H9 (cell line): ENCODE measurements around the gene DAPL1. TPM values are rescaled to one million over a fixed set of nuclear protein-coding genes. Genes with fewer than 3 reads are reported as not detected.

Experiments
- DNase-seq: peaks from one replicate; pipeline ENCODE4 v3.0.0-alpha.2; 2017
- H2AFZ ChIP-seq: one replicate; pipeline ENCODE4 v1.6.1; 2013; ENCODE audit warnings: mild to moderate bottlenecking, low read length, control low read depth, moderate library complexity
- H2AK5ac ChIP-seq: 2 replicates; pipeline ENCODE4 v1.6.1; 2013; ENCODE audit warnings: low read length, control low read depth, mixed read lengths; ENCODE audit not compliant: insufficient read length
- H2BK120ac ChIP-seq: one replicate; pipeline ENCODE4 v1.6.1; 2013; ENCODE audit warnings: low read depth, mild to moderate bottlenecking, low read length, control low read depth, inconsistent platforms; ENCODE audit not compliant: poor library complexity, severe bottlenecking
- H2BK12ac ChIP-seq: 2 replicates; pipeline ENCODE4 v1.6.1; 2013; ENCODE audit warnings: low read length, control low read depth, mixed read lengths, low read depth; ENCODE audit not compliant: insufficient read length
- H2BK15ac ChIP-seq: 2 replicates; pipeline ENCODE4 v1.6.1; 2013; ENCODE audit warnings: low read depth, low read length, control low read depth
- H2BK20ac ChIP-seq: one replicate; pipeline ENCODE4 v1.6.1; 2013; ENCODE audit warnings: low read depth, mild to moderate bottlenecking, low read length, control low read depth, inconsistent platforms; ENCODE audit not compliant: poor library complexity, severe bottlenecking
- H2BK5ac ChIP-seq: 2 replicates; pipeline ENCODE4 v1.6.1; 2013; ENCODE audit warnings: low read length, control low read depth, mixed read lengths; ENCODE audit not compliant: insufficient read length
- H3K14ac ChIP-seq: 2 replicates; pipeline ENCODE4 v1.6.1; 2013; ENCODE audit warnings: low read length, control low read depth; ENCODE audit not compliant: insufficient read depth
- H3K18ac ChIP-seq: 2 replicates; pipeline ENCODE4 v1.6.1; 2013; ENCODE audit warnings: low read depth, mild to moderate bottlenecking, mixed read lengths, low read length, control low read depth; ENCODE audit not compliant: insufficient read length
- H3K23ac ChIP-seq: 2 replicates; pipeline ENCODE4 v1.6.1; 2013; ENCODE audit warnings: low read length, control low read depth, mixed read lengths, low read depth; ENCODE audit not compliant: insufficient read length
- H3K23me2 ChIP-seq: 2 replicates; pipeline ENCODE4 v1.6.1; 2013; ENCODE audit warnings: low read depth, mild to moderate bottlenecking, mixed read lengths, low read length, control low read depth; ENCODE audit not compliant: insufficient read length, poor library complexity, severe bottlenecking
- H3K27ac ChIP-seq: 2 replicates; pipeline ENCODE4 v1.5.1; 2013; ENCODE audit warnings: low read length, control low read depth, mixed read lengths, low read depth; ENCODE audit not compliant: insufficient read length
- H3K27me3 ChIP-seq: 2 replicates; pipeline ENCODE4 v1.6.1; 2013; ENCODE audit warnings: low read length, control low read depth, inconsistent platforms; ENCODE audit not compliant: insufficient read depth
- H3K4ac ChIP-seq: 2 replicates; pipeline ENCODE4 v1.6.1; 2013; ENCODE audit warnings: low read depth, mild to moderate bottlenecking, control low read depth, inconsistent platforms, low read length, moderate library complexity
- H3K4me1 ChIP-seq: 2 replicates; pipeline ENCODE4 v1.6.1; 2013; ENCODE audit warnings: low read length, control low read depth, inconsistent platforms; ENCODE audit not compliant: insufficient read depth
- H3K4me2 ChIP-seq: 2 replicates; pipeline ENCODE4 v1.6.1; 2013; ENCODE audit warnings: low read length, control low read depth, mixed read lengths; ENCODE audit not compliant: insufficient read length, insufficient read depth
- H3K56ac ChIP-seq: 2 replicates; pipeline ENCODE4 v1.6.1; 2013; ENCODE audit warnings: low read depth, mild to moderate bottlenecking, mixed read lengths, low read length, control low read depth; ENCODE audit not compliant: insufficient read length
- H3K79me1 ChIP-seq: 2 replicates; pipeline ENCODE4 v1.6.1; 2013; ENCODE audit warnings: low read depth, mild to moderate bottlenecking, moderate library complexity, low read length, control low read depth, inconsistent platforms; ENCODE audit not compliant: insufficient read depth, poor library complexity, severe bottlenecking
- H3K79me2 ChIP-seq: 2 replicates; pipeline ENCODE4 v1.6.1; 2013; ENCODE audit warnings: low read length, control low read depth, inconsistent platforms; ENCODE audit not compliant: insufficient read depth
- H3K9ac ChIP-seq: 2 replicates; pipeline ENCODE4 v1.6.1; 2013; ENCODE audit warnings: low read length, control low read depth, mixed read lengths; ENCODE audit not compliant: insufficient read length; ENCODE audit errors: extremely low read depth
- H3K9me3 ChIP-seq: one replicate; pipeline ENCODE4 v1.6.1; 2013; ENCODE audit warnings: low read depth, low read length, inconsistent platforms; ENCODE audit not compliant: control insufficient read depth
- H3T11ph ChIP-seq: one replicate; pipeline ENCODE4 v1.6.1; 2013; ENCODE audit warnings: mild to moderate bottlenecking, low read length, control low read depth, inconsistent platforms
- H4K20me1 ChIP-seq: one replicate; pipeline ENCODE4 v1.6.1; 2013; ENCODE audit not compliant: control insufficient read depth, insufficient read length, insufficient read depth
- H4K5ac ChIP-seq: 2 replicates; pipeline ENCODE4 v1.6.1; 2013; ENCODE audit warnings: low read depth, mild to moderate bottlenecking, mixed read lengths, low read length, control low read depth; ENCODE audit not compliant: insufficient read length
- H4K8ac ChIP-seq: replicated peaks from 2 replicates; pipeline ENCODE4 v1.6.1; 2013; ENCODE audit warnings: low read length, control low read depth, mixed read lengths, low read depth; ENCODE audit not compliant: insufficient read length
- H4K91ac ChIP-seq: 2 replicates; pipeline ENCODE4 v1.6.1; 2013; ENCODE audit warnings: low read depth, mild to moderate bottlenecking, moderate library complexity, mixed read lengths, low read length, control low read depth; ENCODE audit not compliant: insufficient read length
- H3K27ac Mint-ChIP-seq, 3 experiments: 2 replicates in 2 of 3; 3 replicates in 1 of 3; pipeline ENCODE4 v1.8.0; 2020 to 2021; ENCODE audit warnings: mixed read lengths in 3 of 3, mild to moderate bottlenecking in 1 of 3, moderate library complexity in 1 of 3
- H3K27me3 Mint-ChIP-seq: 2 replicates; pipeline ENCODE4 v1.8.0; 2021; ENCODE audit warnings: low read depth, mild to moderate bottlenecking, moderate library complexity, mixed read lengths
- H3K36me3 Mint-ChIP-seq, 3 experiments: 2 replicates in 2 of 3; 3 replicates in 1 of 3; pipeline ENCODE4 v1.8.0; 2020 to 2021; ENCODE audit warnings: low read depth in 3 of 3, mixed read lengths in 3 of 3; ENCODE audit not compliant: insufficient read depth in 1 of 3
- H3K4me1 Mint-ChIP-seq, 2 experiments: 2 replicates each; pipeline ENCODE4 v1.8.0; 2020; ENCODE audit warnings: mixed read lengths in 2 of 2
- H3K4me3 Mint-ChIP-seq, 2 experiments: 2 replicates in 1 of 2; 3 replicates in 1 of 2; pipeline ENCODE4 v1.8.0; 2020 to 2021; ENCODE audit warnings: mild to moderate bottlenecking in 2 of 2, mixed read lengths in 2 of 2, moderate library complexity in 1 of 2
- H3K9me3 Mint-ChIP-seq, 2 experiments: 2 replicates in 1 of 2; 3 replicates in 1 of 2; pipeline ENCODE4 v1.8.0; 2020; ENCODE audit warnings: mild to moderate bottlenecking in 2 of 2, mixed read lengths in 2 of 2, moderate library complexity in 1 of 2
- CTCF ChIP-seq: fragments of 200-600 bp; sonication (generic); conservative IDR thresholded peaks from 3 replicates; pipeline ENCODE4 v1.8.0; 2021; ENCODE audit warnings: antibody characterized with exemption, mild to moderate bottlenecking
- WGBS: extraction: QIAGEN DNeasy Blood & Tissue Kit; methylation state at CpG from one replicate; pipeline ENCODE4 v1.1.7; 2013; ENCODE audit warnings: missing lambda C conversion rate, low lambda C conversion rate, mixed read lengths; ENCODE audit not compliant: insufficient read length; ENCODE audit errors: extremely low coverage; 5-methylcytosine and 5-hydroxymethylcytosine counted together
- total RNA-seq: library from RNA; stranded (reverse); gene quantifications from 2 replicates; pipeline ENCODE4 v1.2.1, GENCODE V29; 2021

DAPL1 gene
- total RNA-seq, 1 experiment from 2014 or later: not detected

GRCh38 chr2:158806941-158807340 is 11.8 kb downstream of the DAPL1 start:
- Mint-ChIP-seq H3K4me3 (no peak overlapping the region), H3K27ac (no peak overlapping the region; a peak in 1 of 7 replicates), H3K4me1 (peaks cover 3 to 4% of the 10 kb centered on the region in 2 experiments; a peak in 3 of 4 replicates), H3K36me3 (no peaks in the 10 kb centered on the region), H3K27me3 (peaks cover 2% of the 10 kb centered on the region), H3K9me3 (no peaks in the 10 kb centered on the region)
- H3K4me2 ChIP-seq: no peak overlapping the region
- H3T11ph ChIP-seq: no peak overlapping the region
- no peaks in the 10 kb centered on the region for H3K9me3 ChIP-seq
- H3K79me1 ChIP-seq: no peaks in the 10 kb centered on the region
- no CpG with 5 or more reads among the region's 4 CpGs for WGBS
- H4K5ac ChIP-seq: no peak overlapping the region
- TF ChIP-seq CTCF: no peak
- no peak overlapping the region for H2BK120ac ChIP-seq
- H3K27ac ChIP-seq: no peak overlapping the region
- no peak for DNase-seq
- H3K4me1 ChIP-seq: no peaks in the 10 kb centered on the region
- no peak overlapping the region for H2BK15ac ChIP-seq
- H3K23me2 ChIP-seq: no peaks in the 10 kb centered on the region
- H2BK12ac ChIP-seq: no peak overlapping the region
- H3K18ac ChIP-seq: no peak overlapping the region
- H3K14ac ChIP-seq: no peak overlapping the region
- no peak overlapping the region for H3K9ac ChIP-seq
- no peak overlapping the region for H4K8ac ChIP-seq
- H3K56ac ChIP-seq: no peak overlapping the region
- no peaks in the 10 kb centered on the region for H4K20me1 ChIP-seq
- H2AFZ ChIP-seq: no peak overlapping the region
- no peaks in the 10 kb centered on the region for H3K27me3 ChIP-seq
- H2AK5ac ChIP-seq: no peak overlapping the region
- no peak overlapping the region for H2BK5ac ChIP-seq
- H3K23ac ChIP-seq: no peak overlapping the region
- H3K79me2 ChIP-seq: no peaks in the 10 kb centered on the region
- H4K91ac ChIP-seq: no peak overlapping the region
- H3K4ac ChIP-seq: no peak overlapping the region
- H2BK20ac ChIP-seq: no peak overlapping the region
